Measurements from ENCODE around the gene FRG2C.
A peak's percentile ranks its signal among the peaks of the same experiment; 100 is the strongest.
"Not testable (repeated sequence)": the region's sequence is repeated elsewhere in the genome, so short reads cannot be mapped to it uniquely, and the experiment has no call there.

DNA sequence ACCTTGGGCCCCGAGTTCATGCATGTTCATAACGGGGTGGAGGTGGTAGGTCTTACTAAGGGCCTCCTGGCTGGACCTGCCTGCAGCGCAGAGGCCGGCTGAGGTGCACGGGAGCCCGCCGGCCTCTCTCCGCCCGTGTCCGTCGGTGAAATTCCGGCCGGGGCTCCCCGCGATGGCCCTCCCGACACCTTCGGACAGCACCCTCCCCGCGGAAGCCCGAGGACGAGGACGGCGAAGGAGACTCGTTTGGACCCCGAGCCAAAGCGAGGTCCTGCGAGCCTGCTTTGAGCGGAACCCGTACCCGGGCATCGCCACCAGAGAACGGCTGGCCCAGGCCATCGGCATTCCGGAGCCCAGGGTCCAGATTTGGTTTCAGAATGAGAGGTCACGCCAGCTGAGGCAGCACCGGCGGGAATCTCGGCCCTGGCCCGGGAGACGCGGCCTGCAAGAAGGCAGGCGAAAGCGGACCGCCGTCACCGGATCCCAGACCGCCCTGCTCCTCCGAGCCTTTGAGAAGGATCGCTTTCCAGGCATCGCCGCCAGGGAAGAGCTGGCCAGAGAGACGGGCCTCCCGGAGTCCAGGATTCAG, 4.7 kb downstream of the FRG2C start:
- TF ChIP-seq, protein P1, sequence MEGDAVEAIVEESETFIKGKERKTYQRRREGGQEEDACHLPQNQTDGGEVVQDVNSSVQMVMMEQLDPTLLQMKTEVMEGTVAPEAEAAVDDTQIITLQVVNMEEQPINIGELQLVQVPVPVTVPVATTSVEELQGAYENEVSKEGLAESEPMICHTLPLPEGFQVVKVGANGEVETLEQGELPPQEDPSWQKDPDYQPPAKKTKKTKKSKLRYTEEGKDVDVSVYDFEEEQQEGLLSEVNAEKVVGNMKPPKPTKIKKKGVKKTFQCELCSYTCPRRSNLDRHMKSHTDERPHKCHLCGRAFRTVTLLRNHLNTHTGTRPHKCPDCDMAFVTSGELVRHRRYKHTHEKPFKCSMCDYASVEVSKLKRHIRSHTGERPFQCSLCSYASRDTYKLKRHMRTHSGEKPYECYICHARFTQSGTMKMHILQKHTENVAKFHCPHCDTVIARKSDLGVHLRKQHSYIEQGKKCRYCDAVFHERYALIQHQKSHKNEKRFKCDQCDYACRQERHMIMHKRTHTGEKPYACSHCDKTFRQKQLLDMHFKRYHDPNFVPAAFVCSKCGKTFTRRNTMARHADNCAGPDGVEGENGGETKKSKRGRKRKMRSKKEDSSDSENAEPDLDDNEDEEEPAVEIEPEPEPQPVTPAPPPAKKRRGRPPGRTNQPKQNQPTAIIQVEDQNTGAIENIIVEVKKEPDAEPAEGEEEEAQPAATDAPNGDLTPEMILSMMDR (IDR thresholded peaks at IDR 0.05 in 8 of 11, conservative IDR thresholded peaks at IDR 0.05 in 3 of 11), result not testable (repeated sequence)
- TF ChIP-seq POLR2A (IDR thresholded peaks at IDR 0.05), result not testable (repeated sequence)
- TF ChIP-seq POLR2AphosphoS5 (IDR thresholded peaks at IDR 0.05), result peak in 1 of 3 donors; percentile 16
